GM12864 (cell line): ENCODE data around the gene ANK3.

Experiments
- DNase-seq: peaks from one replicate; pipeline ENCODE4 v3.0.0-alpha.2; 2011; ENCODE audit warnings: low read depth
- H3K4me3 ChIP-seq: 2 replicates; pipeline ENCODE4 v1.5.1; 2011; ENCODE audit warnings: mild to moderate bottlenecking, low read depth, low read length, control low read depth
- CTCF ChIP-seq: IDR thresholded peaks from 2 replicates; pipeline ENCODE4 v1.5.1; 2011; ENCODE audit warnings: low read depth, mild to moderate bottlenecking, moderate library complexity, low read length, control low read depth, inconsistent platforms; ENCODE audit errors: missing control alignments

Gene ANK3

DNA sequence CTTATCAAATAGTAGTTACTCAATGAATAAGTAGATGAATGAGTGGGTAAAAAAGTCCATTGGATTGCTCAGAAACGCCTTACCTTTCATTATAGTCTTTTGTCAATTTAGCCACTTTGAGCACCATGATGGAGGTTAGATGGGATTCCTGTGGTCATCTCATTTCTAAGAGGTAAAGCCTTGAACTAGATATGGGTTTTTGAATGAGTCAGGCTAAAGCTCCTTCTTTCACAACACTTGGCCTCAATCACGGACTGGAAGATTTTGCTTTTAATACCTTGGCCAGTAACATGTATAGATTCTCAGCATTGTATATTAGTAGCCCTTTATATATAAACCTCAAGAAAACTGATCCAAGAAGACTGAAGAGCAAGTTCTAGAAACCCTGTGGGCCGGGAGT is 383.6 kb downstream of the ANK3 start:
- TF ChIP-seq CTCF, result no peak
- no peak overlapping the region for H3K4me3 ChIP-seq
- DNase-seq, result no peak

DNA sequence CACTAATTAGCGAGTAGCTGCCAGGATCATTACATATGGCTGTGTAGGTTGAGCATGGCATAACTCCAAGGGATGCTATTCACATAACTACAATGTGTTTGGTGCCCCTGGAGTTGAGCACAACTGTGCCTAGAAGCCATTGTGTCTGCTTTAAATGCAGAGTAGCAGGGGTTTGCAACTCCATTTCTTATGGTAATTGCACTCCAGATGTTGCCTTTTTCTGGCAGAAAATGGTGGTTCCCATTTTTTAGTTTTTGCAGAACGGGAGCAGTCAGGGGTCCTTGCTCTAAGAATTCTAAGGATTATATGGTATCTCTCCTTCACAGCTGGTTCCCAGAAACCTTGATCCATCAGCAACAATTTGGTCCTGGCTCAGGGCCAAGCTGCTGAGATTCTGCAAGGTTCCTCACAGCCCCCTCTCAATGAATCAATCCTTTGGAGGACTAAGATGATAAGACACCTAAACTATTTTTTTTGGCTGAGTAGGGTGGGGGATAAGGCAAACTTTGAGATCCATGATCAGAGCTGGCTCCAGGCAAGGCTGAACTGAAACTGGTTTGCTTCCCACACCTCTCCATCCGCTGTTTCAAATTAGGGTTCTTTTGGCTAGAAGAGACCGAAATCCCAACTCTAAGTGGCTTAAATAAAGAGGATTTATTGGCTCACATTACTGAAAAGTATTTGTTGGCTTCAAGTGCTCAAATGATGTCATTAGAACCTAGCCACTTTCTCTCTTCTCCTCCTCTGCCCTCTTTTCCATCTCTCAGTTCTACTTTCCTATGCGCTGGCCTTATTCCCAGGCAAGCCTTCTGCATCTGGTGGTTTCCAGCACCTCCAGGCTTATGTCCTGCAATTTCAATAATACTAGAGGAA is 385.8 kb downstream of the ANK3 start:
- TF ChIP-seq CTCF, result no peak
- H3K4me3 ChIP-seq, result no peak overlapping the region
- DNase-seq, result no peak

DNA sequence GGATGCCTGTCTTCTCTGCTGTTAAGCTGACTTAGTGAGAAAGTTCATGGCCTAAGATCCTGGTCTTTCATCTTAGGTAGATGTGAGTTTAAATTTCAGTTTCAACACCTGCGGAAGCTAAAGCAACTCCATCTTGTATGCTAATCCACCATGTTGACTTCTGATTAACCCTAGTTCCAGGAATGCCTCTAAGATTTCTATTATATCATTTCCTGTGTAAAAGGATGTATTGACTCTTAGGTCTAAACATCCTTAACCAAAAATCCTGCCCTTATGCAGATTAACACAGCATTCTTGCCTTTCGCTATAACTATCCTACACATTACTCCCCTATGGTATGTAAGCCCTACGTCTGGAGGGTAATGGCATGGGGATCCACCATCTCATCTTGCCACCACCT is 388.9 kb downstream of the ANK3 start:
- no peak for DNase-seq
- TF ChIP-seq CTCF, result no peak
- H3K4me3 ChIP-seq, result no peak overlapping the region

GRCh38 chr10:59997827-59998525 is 391.7 kb downstream of the ANK3 start:
- H3K4me3 ChIP-seq, result no peak overlapping the region
- no peak for TF ChIP-seq CTCF
- DNase-seq, result no peak

GRCh38 chr10:59995862-59996261 is 393.8 kb downstream of the ANK3 start:
- no peak for TF ChIP-seq CTCF
- no peak for DNase-seq

GRCh38 chr10:59993931-59994330 is 395.7 kb downstream of the ANK3 start:
- no peak overlapping the region for H3K4me3 ChIP-seq
- no peak for TF ChIP-seq CTCF
- DNase-seq, result no peak

More at GRCh38 chr10:59995862-59996261, 393.8 kb downstream of the ANK3 start:
- H3K4me3 ChIP-seq, result no peak overlapping the region
